HG02571 (cell line): Measurements from ENCODE around the gene FBXL20.

Experiments
- ATAC-seq: cut with Tn5 transposase; IDR thresholded peaks from one replicate; pipeline ENCODE4 v1.9.1; 2021; ENCODE audit warnings: mild to moderate bottlenecking, moderate library complexity; ENCODE audit not compliant: unreplicated experiment

FBXL20 gene

GRCh38 chr17:39208893-39209292, 192.5 kb downstream of the FBXL20 start:
- no peak for ATAC-seq

GRCh38 chr17:39208136-39208535, 193.3 kb downstream of the FBXL20 start:
- ATAC-seq: no peak

- ATAC-seq: no peak
Measured at GRCh38 chr17:39205112-39205526, 196.3 kb downstream of the FBXL20 start.

- no peak for ATAC-seq
Measured at GRCh38 chr17:39204245-39204644, 197.2 kb downstream of the FBXL20 start.
